CD14-positive monocyte (primary cell): ENCODE measurements around the gene PTPRN2. TPM values are rescaled to one million over a fixed set of nuclear protein-coding genes. Genes with fewer than 3 reads are reported as not detected.

Source experiments
- DNase-seq, 3 donors: peaks; one replicate each; pipeline ENCODE4 v3.0.0-alpha.2; 2011 to 2022
- H2AFZ ChIP-seq: 2 replicates; pipeline ENCODE4 v1.6.0; 2012; ENCODE audit warnings: mild to moderate bottlenecking, low read depth, low read length, inconsistent platforms; ENCODE audit not compliant: insufficient read depth, poor library complexity, severe bottlenecking
- H3K27ac ChIP-seq, 2 donors: 1 replicate in 1 of 2; 2 replicates in 1 of 2; pipeline ENCODE4 v1.5.1; 2012 to 2013; ENCODE audit warnings: low read length in 2 of 2, control low read depth in 1 of 2, inconsistent platforms in 1 of 2, low read depth in 1 of 2, mild to moderate bottlenecking in 1 of 2
- H3K27me3 ChIP-seq, 2 donors: one replicate each; pipeline versions ENCODE4 v1.6.0 to v1.6.1; 2011 to 2013; ENCODE audit warnings: low read length in 2 of 2; ENCODE audit not compliant: control insufficient read depth in 2 of 2, insufficient read depth in 2 of 2
- H3K36me3 ChIP-seq, 2 donors: replicated peaks in 1 of 2; 1 replicate in 1 of 2; 2 replicates in 1 of 2; pipeline versions ENCODE4 v1.5.1 to v1.6.1; 2012 to 2013; ENCODE audit warnings: low read length in 2 of 2, control low read depth in 1 of 2, inconsistent platforms in 1 of 2, mild to moderate bottlenecking in 1 of 2; ENCODE audit not compliant: insufficient read depth in 2 of 2, control insufficient read depth in 1 of 2
- H3K4me1 ChIP-seq, 2 donors: 1 replicate in 1 of 2; 2 replicates in 1 of 2; pipeline versions ENCODE4 v1.5.1 to v1.6.1; 2012 to 2013; ENCODE audit warnings: low read length in 2 of 2, control low read depth in 1 of 2, inconsistent platforms in 1 of 2, mild to moderate bottlenecking in 1 of 2, moderate library complexity in 1 of 2; ENCODE audit not compliant: insufficient read depth in 2 of 2, control insufficient read depth in 1 of 2
- H3K4me2 ChIP-seq: replicated peaks from 2 replicates; pipeline ENCODE3; 2012; ENCODE audit warnings: low read length, moderate library complexity, mild to moderate bottlenecking; ENCODE audit not compliant: poor library complexity, severe bottlenecking; ENCODE audit errors: extremely low read depth
- H3K4me3 ChIP-seq, 3 experiments: fragments of 200-600 bp in 1 of 3; sonication (generic) in 1 of 3; replicated peaks in 1 of 3; 1 replicate in 2 of 3; 2 replicates in 1 of 3; pipeline ENCODE4 v1.5.1; 2011 to 2013; ENCODE audit warnings: low read length in 3 of 3, mild to moderate bottlenecking in 3 of 3, control low read depth in 2 of 3, low read depth in 2 of 3, inconsistent platforms in 1 of 3, moderate library complexity in 1 of 3
- H3K79me2 ChIP-seq: 2 replicates; pipeline ENCODE4 v1.6.0; 2012; ENCODE audit warnings: mild to moderate bottlenecking, control low read depth, inconsistent platforms, low read length, moderate library complexity; ENCODE audit not compliant: insufficient read depth
- H3K9ac ChIP-seq: 2 replicates; pipeline ENCODE4 v1.6.0; 2017; ENCODE audit warnings: low read length, mild to moderate bottlenecking; ENCODE audit not compliant: insufficient read depth, poor library complexity, severe bottlenecking
- H3K9me3 ChIP-seq, 2 donors: replicated peaks in 1 of 2; 1 replicate in 1 of 2; 2 replicates in 1 of 2; pipeline versions ENCODE4 v1.5.1 to v1.6.1; 2012 to 2013; ENCODE audit warnings: low read length in 2 of 2, control low read depth in 1 of 2; ENCODE audit not compliant: control insufficient read depth in 1 of 2, insufficient read depth in 1 of 2
- H4K20me1 ChIP-seq: 2 replicates; pipeline ENCODE4 v1.6.0; 2012; ENCODE audit warnings: mild to moderate bottlenecking, low read length, control low read depth, moderate library complexity; ENCODE audit not compliant: insufficient read depth
- H3K27ac Mint-ChIP-seq, 7 donors: one replicate each; pipeline ENCODE4 v1.8.0; 2020; ENCODE audit warnings: mild to moderate bottlenecking in 7 of 7, mixed read lengths in 7 of 7, moderate library complexity in 6 of 7, inconsistent platforms in 2 of 7
- H3K27me3 Mint-ChIP-seq, 3 donors: one replicate each; pipeline ENCODE4 v1.8.0; 2021 to 2022; ENCODE audit warnings: low read depth in 3 of 3, mild to moderate bottlenecking in 3 of 3, mixed read lengths in 3 of 3, moderate library complexity in 3 of 3, inconsistent platforms in 1 of 3
- H3K36me3 Mint-ChIP-seq, 2 donors: one replicate each; pipeline ENCODE4 v1.8.0; 2020; ENCODE audit warnings: mixed read lengths in 2 of 2, inconsistent platforms in 1 of 2, mild to moderate bottlenecking in 1 of 2
- H3K4me1 Mint-ChIP-seq: one replicate; pipeline ENCODE4 v1.8.0; 2020; ENCODE audit warnings: mild to moderate bottlenecking, mixed read lengths
- H3K4me3 Mint-ChIP-seq, 2 donors: one replicate each; pipeline ENCODE4 v1.8.0; 2020; ENCODE audit warnings: mild to moderate bottlenecking in 2 of 2, mixed read lengths in 2 of 2, moderate library complexity in 1 of 2
- H3K9me3 Mint-ChIP-seq, 7 donors: one replicate each; pipeline ENCODE4 v1.8.0; 2020 to 2022; ENCODE audit warnings: mixed read lengths in 7 of 7, mild to moderate bottlenecking in 6 of 7, moderate library complexity in 6 of 7, inconsistent platforms in 2 of 7
- WGBS: methylation state at CpG from one replicate; pipeline ENCODE4 v1.1.5; 2013; ENCODE audit warnings: missing lambda C conversion rate; ENCODE audit not compliant: insufficient coverage; 5-methylcytosine and 5-hydroxymethylcytosine counted together
- intact Hi-C, 2 donors: fragments of 100-400 bp; cut with micrococcal nuclease; formaldehyde crosslinking; loops; one replicate each; pipeline versions ENCODE4 v1.15.0 to v1.15.1; 2023
- polyA plus RNA-seq, 3 donors: library from polyadenylated mRNA; depleted of rRNA in 1 of 3; unstranded in 2 of 3; stranded (reverse) in 1 of 3; fragments of 300-500 nt in 2 of 3; fragments of >200 nt in 1 of 3; fragmentation: Illumina TruSeq in 2 of 3; gene quantifications; 1 replicate in 2 of 3; 2 replicates in 1 of 3; pipeline ENCODE4 v1.2.3, GENCODE V29; 2012 to 2021
- TF ChIP-seq, protein P1 (sequence below): fragments of 200-600 bp; IDR thresholded peaks from one replicate; pipeline ENCODE4 v1.8.0; 2022; ENCODE audit warnings: antibody characterized with exemption, mild to moderate bottlenecking

The PTPRN2 gene
- polyA plus RNA-seq, 3 donors, result 0.25 to 1.4 (median 0.97) TPM

DNA sequence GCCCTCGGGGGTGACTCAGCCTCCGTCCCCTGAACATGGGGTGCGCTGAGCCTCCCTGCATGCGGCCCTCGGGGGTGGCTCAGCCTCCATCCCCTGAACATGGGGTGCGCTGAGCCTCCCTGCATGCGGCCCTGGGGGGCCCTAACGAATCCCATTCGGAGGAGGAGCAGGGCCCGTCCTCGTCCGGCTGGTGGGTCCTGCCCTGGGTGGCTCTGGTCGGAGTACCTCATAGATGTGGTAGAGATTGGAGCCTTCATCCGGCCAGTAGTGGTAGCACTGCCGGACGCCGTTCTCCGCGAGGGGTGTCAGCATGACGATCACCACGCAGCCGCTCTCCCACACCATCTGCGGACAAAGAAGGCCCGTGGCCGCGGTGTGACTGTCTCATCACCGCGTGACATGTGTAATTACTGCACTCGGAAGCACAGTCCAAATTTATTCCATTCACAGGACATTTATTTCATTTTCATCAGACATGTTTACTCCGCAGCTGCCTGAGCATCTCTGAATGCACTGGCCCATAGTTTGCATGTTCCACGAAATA is 1009.8 kb downstream of the PTPRN2 start:
- peaks cover 0 to 2% of the 10 kb centered on the region in 2 donors for H3K27me3 ChIP-seq
- no peaks in the 10 kb centered on the region for H3K79me2 ChIP-seq
- H3K36me3 ChIP-seq, result no peaks in the 10 kb centered on the region
- TF ChIP-seq, protein P1, sequence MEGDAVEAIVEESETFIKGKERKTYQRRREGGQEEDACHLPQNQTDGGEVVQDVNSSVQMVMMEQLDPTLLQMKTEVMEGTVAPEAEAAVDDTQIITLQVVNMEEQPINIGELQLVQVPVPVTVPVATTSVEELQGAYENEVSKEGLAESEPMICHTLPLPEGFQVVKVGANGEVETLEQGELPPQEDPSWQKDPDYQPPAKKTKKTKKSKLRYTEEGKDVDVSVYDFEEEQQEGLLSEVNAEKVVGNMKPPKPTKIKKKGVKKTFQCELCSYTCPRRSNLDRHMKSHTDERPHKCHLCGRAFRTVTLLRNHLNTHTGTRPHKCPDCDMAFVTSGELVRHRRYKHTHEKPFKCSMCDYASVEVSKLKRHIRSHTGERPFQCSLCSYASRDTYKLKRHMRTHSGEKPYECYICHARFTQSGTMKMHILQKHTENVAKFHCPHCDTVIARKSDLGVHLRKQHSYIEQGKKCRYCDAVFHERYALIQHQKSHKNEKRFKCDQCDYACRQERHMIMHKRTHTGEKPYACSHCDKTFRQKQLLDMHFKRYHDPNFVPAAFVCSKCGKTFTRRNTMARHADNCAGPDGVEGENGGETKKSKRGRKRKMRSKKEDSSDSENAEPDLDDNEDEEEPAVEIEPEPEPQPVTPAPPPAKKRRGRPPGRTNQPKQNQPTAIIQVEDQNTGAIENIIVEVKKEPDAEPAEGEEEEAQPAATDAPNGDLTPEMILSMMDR, result no peak
- no peaks in the 10 kb centered on the region for H3K9me3 ChIP-seq
- no peak overlapping the region for H3K9ac ChIP-seq
- H3K4me1 ChIP-seq, result peaks cover 0 to 4% of the 10 kb centered on the region in 2 donors
- H3K4me1 Mint-ChIP-seq, result peaks cover 2% of the 10 kb centered on the region
- intact Hi-C loops, result no loop called here
- no peak for DNase-seq
- H3K4me3 ChIP-seq, result no peak overlapping the region
- no peak overlapping the region for H3K4me3 Mint-ChIP-seq
- peaks cover 19 to 26% (median 19%) of the 10 kb centered on the region in 3 donors for H3K27me3 Mint-ChIP-seq
- H4K20me1 ChIP-seq, result no peaks in the 10 kb centered on the region
- H2AFZ ChIP-seq, result no peak overlapping the region
- 97% methylated on average over 27 of the region's 31 CpGs for WGBS
- no peak overlapping the region for H3K4me2 ChIP-seq
- no peaks in the 10 kb centered on the region for H3K36me3 Mint-ChIP-seq
- no peak overlapping the region for H3K27ac ChIP-seq
- H3K9me3 Mint-ChIP-seq, result peaks cover 0 to 11% (median 2%) of the 10 kb centered on the region in 7 donors
- H3K27ac Mint-ChIP-seq, result no peak overlapping the region

DNA sequence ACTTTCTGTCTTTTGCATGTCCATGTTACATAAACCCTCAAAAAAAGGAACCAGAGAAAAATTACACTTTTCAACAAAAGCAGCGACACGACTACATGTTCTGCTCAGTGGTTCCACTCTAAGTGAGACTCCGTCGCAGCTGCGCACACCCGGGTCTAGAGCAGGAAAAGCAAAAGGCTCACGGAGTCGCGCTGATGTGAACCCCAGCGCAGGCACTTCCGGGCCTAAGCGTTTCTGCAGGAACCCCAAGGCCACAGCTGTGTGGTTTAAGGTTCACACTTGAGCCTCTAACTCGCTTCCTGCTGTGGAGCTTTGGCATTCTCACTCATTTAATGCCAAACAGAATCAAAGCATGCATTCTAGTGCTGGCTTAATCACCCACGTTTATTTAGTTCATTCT is 1010.6 kb downstream of the PTPRN2 start:
- H3K4me3 ChIP-seq, result no peak overlapping the region
- no peak overlapping the region for H3K27ac ChIP-seq
- no peak for DNase-seq

More for the DNA sequence above, 1010.6 kb downstream of the PTPRN2 start:
- Mint-ChIP-seq H3K4me3 (peak overlapping the region in 1 of 2 donors; percentile 60), H3K9me3 (peaks cover 0 to 8% (median 2%) of the 10 kb centered on the region in 7 donors), H3K4me1 (peaks cover 2% of the 10 kb centered on the region), H3K36me3 (no peaks in the 10 kb centered on the region), H3K27me3 (peaks cover 13 to 25% (median 22%) of the 10 kb centered on the region in 3 donors), H3K27ac (no peak overlapping the region)
- TF ChIP-seq, protein P1, result no peak
- WGBS, result 81% methylated on average over 13 of the region's 14 CpGs
- intact Hi-C loops, result no loop called here
- H3K4me2 ChIP-seq, result peak overlapping the region; percentile 25
- H3K9ac ChIP-seq, result no peak overlapping the region
- peaks cover 0 to 4% of the 10 kb centered on the region in 2 donors for H3K4me1 ChIP-seq
- no peaks in the 10 kb centered on the region for H3K36me3 ChIP-seq
- no peaks in the 10 kb centered on the region for H3K9me3 ChIP-seq
- H4K20me1 ChIP-seq, result no peaks in the 10 kb centered on the region
- H2AFZ ChIP-seq, result no peak overlapping the region
- peaks cover 0 to 2% of the 10 kb centered on the region in 2 donors for H3K27me3 ChIP-seq
- H3K79me2 ChIP-seq, result no peaks in the 10 kb centered on the region
